GM12874 (cell line): Measurements from ENCODE around the gene CLCN1.

Source experiments
- CTCF ChIP-seq: IDR thresholded peaks from 2 replicates; pipeline ENCODE4 v1.5.1; 2011; ENCODE audit warnings: low read depth, mild to moderate bottlenecking, control low read depth, low read length, moderate library complexity; ENCODE audit not compliant: insufficient read depth

CLCN1 gene

GRCh38 chr7:143360788-143361551, 45.1 kb downstream of the CLCN1 start:
- no peak for TF ChIP-seq CTCF

GRCh38 chr7:143361552-143362130, 45.7 kb downstream of the CLCN1 start:
- TF ChIP-seq CTCF, result no peak

GRCh38 chr7:143362131-143363015, 46.5 kb downstream of the CLCN1 start, which contains the start of gene FAM131B:
Gene FAM131B, minus strand, starts transcription at chr7:143362713. Its CDS starts 110 bp downstream, at chr7:143362603.
- TF ChIP-seq CTCF, result no peak

- TF ChIP-seq CTCF, result no peak
Measured at GRCh38 chr7:143363016-143363937, 47.4 kb downstream of the CLCN1 start.

- TF ChIP-seq CTCF, result no peak
Measured at GRCh38 chr7:143367972-143368371, 52.1 kb downstream of the CLCN1 start.

GRCh38 chr7:143368387-143368786, 52.5 kb downstream of the CLCN1 start:
- no peak for TF ChIP-seq CTCF
